Peyer's patch (tissue), 4 donors: ENCODE results near the gene BRI3BP.

Source experiments
- CTCF ChIP-seq, 6 experiments: fragments of 450-650 bp in 4 of 6; fragments of 200-600 bp in 2 of 6; sonication (generic) in 1 of 6; IDR thresholded peaks; one replicate each; pipeline ENCODE4 v1.5.1; 2017 to 2019; ENCODE audit warnings: antibody characterized with exemption in 6 of 6, mild to moderate bottlenecking in 3 of 6, moderate library complexity in 1 of 6
- POLR2A ChIP-seq, 2 donors: fragments of 450-650 bp; IDR thresholded peaks; one replicate each; pipeline ENCODE4 v1.5.1; 2017; ENCODE audit warnings: antibody characterized with exemption in 2 of 2, mild to moderate bottlenecking in 2 of 2, moderate library complexity in 2 of 2

GRCh38 chr12:124964836-124965462 lies 28.5 kb upstream of the BRI3BP start:
- TF ChIP-seq CTCF (IDR thresholded peaks at IDR 0.05) (no peak), POLR2A (IDR thresholded peaks at IDR 0.05) (no peak)
